NB4 (cell line): ENCODE results near the gene ENG.

Experiments
- CTCF ChIP-seq: IDR thresholded peaks from one replicate; pipeline ENCODE4 v1.5.1; 2012; ENCODE audit warnings: low read depth, low read length
- POLR2A ChIP-seq: IDR thresholded peaks from 2 replicates; pipeline ENCODE4 v1.6.1; 2011; ENCODE audit warnings: mild to moderate bottlenecking; ENCODE audit not compliant: insufficient read length; ENCODE audit errors: extremely low read depth

DNA sequence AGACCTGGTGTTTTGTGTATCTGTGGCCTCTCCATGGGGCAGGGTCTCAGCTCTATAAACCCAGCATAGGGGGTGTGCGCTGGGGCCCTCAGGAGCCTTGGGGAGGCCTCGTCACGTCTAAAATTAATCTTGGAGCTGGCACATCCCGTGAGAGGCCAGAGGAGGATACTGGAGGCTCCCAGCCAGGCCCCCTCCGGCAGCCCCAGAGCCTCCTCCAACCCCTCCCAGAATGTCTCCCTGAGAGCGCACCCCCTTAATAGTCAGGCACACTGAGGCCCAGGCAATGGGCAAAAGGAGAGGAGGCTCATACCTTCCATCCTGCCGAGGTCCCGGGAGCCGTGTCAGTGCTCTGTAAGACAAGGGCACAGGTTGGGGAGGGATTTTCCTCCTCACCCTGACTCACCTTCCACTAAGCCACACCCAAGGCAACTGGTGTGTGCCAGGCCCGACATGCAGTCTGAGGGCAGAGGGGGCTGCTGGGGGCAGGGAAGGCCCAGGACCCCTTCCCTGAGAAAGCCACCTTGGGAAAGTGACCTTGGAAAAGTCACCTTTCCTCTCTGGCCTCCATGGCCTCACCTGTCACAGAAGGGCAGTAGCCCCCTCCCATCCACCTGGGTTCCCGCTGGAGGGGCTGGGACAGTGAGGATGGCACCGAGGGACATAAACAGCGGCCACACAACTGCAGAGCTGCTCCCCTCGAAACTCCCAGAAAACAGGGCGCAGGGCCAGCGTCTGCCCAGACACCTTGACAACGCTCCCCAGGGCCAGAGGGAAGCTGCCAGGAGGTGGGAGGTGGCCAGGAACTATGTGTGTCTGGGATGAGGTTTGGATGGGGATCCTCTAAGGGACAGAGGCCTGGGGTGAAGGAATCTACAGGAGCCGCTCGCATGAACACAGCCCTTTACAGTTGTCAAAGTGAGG, 20.1 kb upstream of the ENG start:
- TF ChIP-seq CTCF (no peak), POLR2A (no peak)
